HCT116 (cell line): ENCODE data around the gene FAM43B. TPM values are rescaled to one million over a fixed set of nuclear protein-coding genes. Genes with fewer than 3 reads are reported as not detected.

Experiments used
- ATAC-seq: fragments of 200-7000 bp; cut with Tn5 transposase; 2 replicates; pipeline ENCODE4 v1.9.1; 2020; ENCODE audit warnings: mild to moderate bottlenecking, moderate library complexity
- BruUV-seq: library from RNA; stranded (reverse); fragments of 400-500 nt; replicated peaks from 2 replicates; lab custom pipeline; 2021; lab: Mats Ljungman, UMichigan
- CTCF ChIA-PET: fragments of 300-600 bp; sonication (Branson Sonifier 250); formaldehyde crosslinking; loops from one replicate; lab custom pipeline; 2021; ENCODE audit warnings: antibody characterized with exemption; lab: Charles Lee
- POLR2A ChIA-PET: fragments of 300-600, 350-600 bp; sonication (Branson Sonifier 250); formaldehyde crosslinking; loops from one replicate; lab custom pipeline; 2021; ENCODE audit warnings: antibody characterized with exemption; lab: Charles Lee
- RAD21 ChIA-PET, 2 experiments: fragments of 300-600 bp; sonication (Branson Sonifier 250); formaldehyde crosslinking; loops; one replicate each; lab custom pipeline; 2023; ENCODE audit warnings: low total read pairs in 2 of 2; ENCODE audit not compliant: uncharacterized antibody in 2 of 2, unreplicated experiment in 2 of 2, low non-redundant PET in 1 of 2; lab: Charles Lee
- DNase-seq: peaks from one replicate; pipeline ENCODE4 v3.0.0-alpha.2; 2010; ENCODE audit warnings: low read depth, low spot score
- H2AFZ ChIP-seq: fragments of 200-600 bp; shearing (Covaris generic), sonication (generic); 2 replicates; pipeline ENCODE4 v1.6.1; 2017; ENCODE audit warnings: low read depth, mixed run types, mixed read lengths, antibody characterized with exemption, low read length; ENCODE audit not compliant: poor library complexity, severe bottlenecking
- H3K27ac ChIP-seq: 2 replicates; pipeline ENCODE4 v1.5.1; 2012; ENCODE audit warnings: low read depth, low read length
- H3K27me3 ChIP-seq: fragments of 200-600 bp; sonication (generic); 2 replicates; pipeline ENCODE4 v1.6.1; 2016; ENCODE audit warnings: mixed run types, low read length, mixed read lengths; ENCODE audit not compliant: insufficient read depth
- H3K36me3 ChIP-seq, 2 experiments: fragments of 200-500 bp in 1 of 2; fragments of 200-600 bp in 1 of 2; sonication (Bioruptor generic) in 1 of 2; sonication (generic) in 1 of 2; 2 replicates each; pipeline versions ENCODE4 v1.5.1 to v1.6.1; 2014 to 2016; ENCODE audit warnings: low read length in 2 of 2, inconsistent platforms in 1 of 2, mixed read lengths in 1 of 2, mixed run types in 1 of 2; ENCODE audit not compliant: insufficient read depth in 2 of 2, control insufficient read depth in 1 of 2
- H3K4me1 ChIP-seq, 2 experiments: fragments of 200-600 bp in 1 of 2; sonication (generic) in 1 of 2; 2 replicates each; pipeline versions ENCODE4 v1.5.1 to v1.6.1; 2012 to 2017; ENCODE audit warnings: low read length in 2 of 2, inconsistent platforms in 1 of 2, mild to moderate bottlenecking in 1 of 2, mixed read lengths in 1 of 2, mixed run types in 1 of 2, moderate library complexity in 1 of 2; ENCODE audit not compliant: insufficient read depth in 2 of 2, control insufficient read depth in 1 of 2
- H3K4me2 ChIP-seq: fragments of 200-600 bp; sonication (generic); 2 replicates; pipeline ENCODE4 v1.6.1; 2017; ENCODE audit warnings: mixed run types, low read length, mixed read lengths
- H3K4me3 ChIP-seq, 2 experiments: fragments of 200-600 bp in 1 of 2; sonication (generic) in 1 of 2; replicated peaks in 1 of 2; 2 replicates each; pipeline ENCODE4 v1.5.1; 2011 to 2016; ENCODE audit warnings: low read length in 2 of 2, control low read depth in 1 of 2, low read depth in 1 of 2, mild to moderate bottlenecking in 1 of 2, mixed read lengths in 1 of 2, mixed run types in 1 of 2
- H3K79me2 ChIP-seq: fragments of 200-600 bp; sonication (generic); 2 replicates; pipeline ENCODE4 v1.6.1; 2017; ENCODE audit warnings: mild to moderate bottlenecking, mixed run types, low read length, moderate library complexity, mixed read lengths; ENCODE audit not compliant: insufficient read depth
- H3K9ac ChIP-seq: fragments of 200-600 bp; sonication (generic); 2 replicates; pipeline ENCODE4 v1.6.1; 2016; ENCODE audit warnings: low read length, mixed read lengths
- H3K9me2 ChIP-seq: fragments of 200-600 bp; sonication (generic), shearing (Covaris generic); 2 replicates; pipeline ENCODE4 v1.6.1; 2017; ENCODE audit warnings: mixed run types, mild to moderate bottlenecking, moderate library complexity; ENCODE audit not compliant: insufficient read depth
- H3K9me3 ChIP-seq, 2 experiments: fragments of 200-500 bp in 1 of 2; fragments of 200-600 bp in 1 of 2; sonication (Bioruptor generic) in 1 of 2; sonication (generic) in 1 of 2; 2 replicates each; pipeline ENCODE4 v1.6.1; 2014 to 2017; ENCODE audit warnings: low read length in 2 of 2, mixed read lengths in 2 of 2, inconsistent platforms in 1 of 2, low read depth in 1 of 2, mild to moderate bottlenecking in 1 of 2, mixed run types in 1 of 2, moderate library complexity in 1 of 2; ENCODE audit not compliant: control insufficient read depth in 1 of 2, insufficient read depth in 1 of 2
- H4K20me1 ChIP-seq: fragments of 200-600 bp; sonication (generic), shearing (Covaris generic); 2 replicates; pipeline ENCODE4 v1.6.1; 2017; ENCODE audit warnings: mixed run types, mild to moderate bottlenecking, moderate library complexity; ENCODE audit not compliant: insufficient read depth
- CBX3 ChIP-seq: IDR thresholded peaks from 2 replicates; pipeline ENCODE4 v1.6.1; 2012; ENCODE audit warnings: low read depth
- CEBPB ChIP-seq: IDR thresholded peaks from 2 replicates; pipeline ENCODE4 v1.6.1; 2012; ENCODE audit warnings: low read depth
- CTCF ChIP-seq, 3 experiments: fragments of 200-600 bp in 1 of 3; sonication (generic) in 1 of 3; IDR thresholded peaks in 2 of 3; conservative IDR thresholded peaks in 1 of 3; 2 replicates each; pipeline ENCODE4 v1.5.1; 2012 to 2017; ENCODE audit warnings: low read depth in 2 of 3, low read length in 2 of 3, antibody characterized with exemption in 1 of 3, borderline replicate concordance in 1 of 3, control low read depth in 1 of 3, mild to moderate bottlenecking in 1 of 3, mixed read lengths in 1 of 3, mixed run types in 1 of 3, moderate library complexity in 1 of 3; ENCODE audit not compliant: insufficient read depth in 1 of 3
- EGR1 ChIP-seq: IDR thresholded peaks from 2 replicates; pipeline ENCODE4 v1.6.1; 2012; ENCODE audit warnings: low read depth
- ELF1 ChIP-seq: IDR thresholded peaks from 2 replicates; pipeline ENCODE4 v1.6.1; 2012; ENCODE audit warnings: low read depth, borderline replicate concordance
- POLR2A ChIP-seq: IDR thresholded peaks from 2 replicates; pipeline ENCODE4 v1.7.0; 2011; ENCODE audit warnings: borderline replicate concordance; ENCODE audit not compliant: insufficient read depth, insufficient read length; ENCODE audit errors: extremely low read depth
- POLR2AphosphoS5 ChIP-seq: IDR thresholded peaks from 2 replicates; pipeline ENCODE4 v1.6.1; 2011; ENCODE audit warnings: mild to moderate bottlenecking, low read depth, low read length, moderate library complexity
- TCF7L2 ChIP-seq: IDR thresholded peaks from 2 replicates; pipeline ENCODE4 v1.7.0; 2011; ENCODE audit warnings: borderline replicate concordance, inconsistent platforms; ENCODE audit not compliant: insufficient read depth, insufficient read length; ENCODE audit errors: extremely low read depth
- YY1 ChIP-seq: IDR thresholded peaks from 2 replicates; pipeline ENCODE4 v1.6.1; 2011; ENCODE audit warnings: low read length, low read depth, moderate library complexity, mild to moderate bottlenecking; ENCODE audit not compliant: insufficient replicate concordance; ENCODE audit errors: extremely low read depth
- ZBTB33 ChIP-seq: IDR thresholded peaks from 2 replicates; pipeline ENCODE4 v1.6.1; 2011; ENCODE audit warnings: mild to moderate bottlenecking, low read length, moderate library complexity; ENCODE audit not compliant: insufficient replicate concordance; ENCODE audit errors: extremely low read depth
- ZNF274 ChIP-seq: fragments of 200-500 bp; sonication (Bioruptor generic); IDR thresholded peaks from 2 replicates; pipeline ENCODE4 v1.6.1; 2014; ENCODE audit warnings: mild to moderate bottlenecking, low read depth, low read length, inconsistent platforms
- intact Hi-C: fragments of 100-400 bp; cut with micrococcal nuclease; formaldehyde crosslinking; loops from 2 replicates; pipeline ENCODE4 v1.10.0; 2022
- total RNA-seq: library from RNA; stranded (reverse); gene quantifications from one replicate; pipeline ENCODE4 v1.2.1, GENCODE V29; 2021; ENCODE audit not compliant: unreplicated experiment

The FAM43B gene
- total RNA-seq, 1 experiment from 2014 or later = not detected

GRCh38 chr1:20552728-20553445 is 514 bp downstream of the FAM43B start (continued):
- no peak for TF ChIP-seq EGR1
- no peak for TF ChIP-seq CBX3
- TF ChIP-seq CTCF (IDR thresholded peaks at IDR 0.05 in 2 of 3, conservative IDR thresholded peaks at IDR 0.05 in 1 of 3; ENCODE audit: borderline replicate concordance in 1 of 3, insufficient read depth in 1 of 3, low read depth in 2 of 3, low read length in 2 of 3) = no peak
- TF ChIP-seq YY1 = no peak
- TF ChIP-seq ZNF274 = no peak

- ChIA-PET CTCF (no interaction called here), RAD21 (no interaction called here), POLR2A (no interaction called here)
- no TSS peak for BruUV-seq
- H3K4me3 ChIP-seq = no peak overlapping the region
- no peak overlapping the region for H3K4me2 ChIP-seq
- no peaks in the 10 kb centered on the region for H3K4me1 ChIP-seq
- no peaks in the 10 kb centered on the region for H3K9me3 ChIP-seq
- intact Hi-C loops = no loop called here
- H3K79me2 ChIP-seq = no peaks in the 10 kb centered on the region
- H3K36me3 ChIP-seq = no peaks in the 10 kb centered on the region
- DNase-seq (no peak), ATAC-seq (0 out of 2 replicates have a peak, but pooled peaks have one; percentile 17)
- no peaks in the 10 kb centered on the region for H3K9me2 ChIP-seq
- TF ChIP-seq ELF1 = no peak
- no peak for TF ChIP-seq TCF7L2
- TF ChIP-seq CTCF (IDR thresholded peaks at IDR 0.05 in 2 of 3, conservative IDR thresholded peaks at IDR 0.05 in 1 of 3; ENCODE audit: borderline replicate concordance in 1 of 3, insufficient read depth in 1 of 3, low read depth in 2 of 3, low read length in 2 of 3) = no peak
- TF ChIP-seq POLR2AphosphoS5 = no peak
- no peak for TF ChIP-seq CEBPB
- no peak for TF ChIP-seq YY1
- TF ChIP-seq CBX3 = no peak
- TF ChIP-seq ZNF274 = no peak
- TF ChIP-seq ZBTB33 = no peak
- TF ChIP-seq POLR2A = no peak
- H3K27ac ChIP-seq = no peak overlapping the region
- H4K20me1 ChIP-seq = no peaks in the 10 kb centered on the region
- H2AFZ ChIP-seq = no peak overlapping the region
- H3K9ac ChIP-seq = no peak overlapping the region
- H3K27me3 ChIP-seq = no peaks in the 10 kb centered on the region
Observed at GRCh38 chr1:20555025-20555757, 2.8 kb downstream of the FAM43B start.
